CD4-positive, alpha-beta T cell treated with Interleukin-6 for 4 hours (primary cell): ENCODE results near the gene MEGF10.

Source experiments
- DNase-seq: peaks from one replicate; pipeline ENCODE4 v3.0.0-alpha.2; 2020; ENCODE audit warnings: mixed read lengths

Gene MEGF10

GRCh38 chr5:127331890-127332649, 41.5 kb downstream of the MEGF10 start:
- DNase-seq = no peak

DNA sequence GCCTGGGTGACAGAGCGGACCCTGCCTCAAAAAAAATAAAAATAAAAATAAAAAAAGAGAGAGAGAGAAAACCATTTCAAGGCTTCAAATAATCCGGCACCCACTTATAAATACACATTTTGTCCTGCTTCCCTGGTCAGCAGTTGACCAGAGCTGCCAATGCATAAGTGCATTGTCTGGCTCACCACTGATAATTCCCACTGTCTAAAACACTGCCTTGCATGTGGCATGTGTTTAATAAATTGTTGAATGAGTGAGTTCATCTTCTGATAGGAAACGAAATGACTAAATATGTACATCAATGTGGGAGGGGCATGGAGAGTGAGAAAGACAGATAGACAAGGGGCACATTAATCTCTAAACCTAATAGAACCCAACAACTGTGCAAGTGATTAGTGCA, 42.9 kb downstream of the MEGF10 start:
- no peak for DNase-seq

DNA sequence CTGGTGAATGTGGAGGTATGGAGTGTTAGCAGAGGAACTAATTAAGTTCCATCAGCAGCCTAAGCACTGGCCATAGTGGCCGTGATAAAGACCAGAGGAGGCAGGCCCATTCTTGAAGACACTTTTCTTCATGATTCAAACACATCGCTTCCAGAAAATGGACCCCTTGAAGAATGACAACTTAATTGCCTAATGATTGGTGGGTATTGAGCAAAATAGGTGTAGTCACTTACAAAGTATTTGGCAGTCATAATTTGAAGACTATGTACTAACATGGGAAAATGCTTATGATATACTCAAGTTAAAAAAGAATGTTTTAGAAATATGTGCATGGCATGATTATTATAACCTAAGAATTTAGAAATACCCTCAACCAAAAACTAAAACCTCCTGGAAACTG, 44.8 kb downstream of the MEGF10 start:
- no peak for DNase-seq

DNA sequence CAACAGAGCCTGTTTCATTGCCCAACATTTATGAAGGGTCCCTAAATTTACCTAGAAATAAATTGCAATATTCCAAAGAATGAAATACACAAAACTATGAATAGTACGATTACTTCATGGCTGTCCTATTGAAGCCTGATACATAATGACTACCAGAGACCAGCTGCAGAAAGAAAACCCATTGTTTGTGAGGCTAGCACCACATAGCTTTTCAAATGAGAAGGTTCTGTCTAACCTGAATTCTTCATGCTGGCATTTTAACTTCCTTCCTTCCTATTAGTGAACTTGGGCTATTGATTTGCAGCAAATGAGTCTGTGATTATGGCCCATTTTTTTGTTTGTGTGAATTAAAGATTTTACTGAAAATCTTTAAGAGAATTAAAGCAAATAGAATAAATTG, 47.3 kb downstream of the MEGF10 start:
- no peak for DNase-seq

- no peak for DNase-seq
These were observed 47.9 kb downstream of the MEGF10 start for GRCh38 chr5:127338501-127338900.

DNA sequence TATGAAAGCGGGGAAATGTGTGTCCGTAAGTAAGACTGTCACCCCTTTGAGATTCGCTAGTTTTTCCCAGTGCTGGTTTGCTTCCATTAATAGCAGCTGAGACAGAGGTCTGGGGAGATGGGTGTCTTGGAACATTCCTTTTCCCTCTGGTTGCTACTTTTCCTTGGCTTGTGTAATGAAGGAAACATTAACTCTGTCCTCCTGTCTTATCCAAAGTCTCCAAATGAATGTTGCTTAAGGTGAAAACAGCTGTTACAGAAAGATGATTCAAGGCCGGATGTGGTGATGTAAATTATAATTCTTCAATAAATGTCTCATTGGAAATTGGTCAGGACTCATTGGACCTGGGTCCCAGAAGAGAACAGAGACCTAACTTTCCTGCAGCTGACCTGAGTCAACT, 50.0 kb downstream of the MEGF10 start:
- no peak for DNase-seq

DNA sequence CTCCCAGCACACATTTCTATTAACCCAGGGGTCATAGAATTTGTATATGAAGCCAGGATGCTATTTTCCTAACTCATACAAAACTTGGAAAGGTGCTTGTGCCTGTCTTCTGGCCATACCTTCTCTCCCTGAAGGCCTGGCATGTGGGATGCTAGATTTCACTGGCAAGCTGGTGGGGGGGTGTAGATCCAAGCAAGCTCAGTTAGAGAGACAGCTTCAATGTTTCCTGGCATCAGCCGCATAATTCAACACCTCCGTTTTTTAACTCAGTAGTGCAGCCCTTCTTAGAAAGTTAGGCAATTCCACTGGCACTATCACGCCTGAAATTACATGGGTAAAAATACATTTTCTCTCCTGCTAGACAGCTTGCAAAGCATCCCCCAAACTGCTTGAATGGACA, 51.8 kb downstream of the MEGF10 start:
- DNase-seq = no peak

GRCh38 chr5:127343313-127343712, 52.7 kb downstream of the MEGF10 start:
- no peak for DNase-seq

- DNase-seq = no peak
These were observed 53.3 kb downstream of the MEGF10 start for GRCh38 chr5:127343866-127344265.

DNA sequence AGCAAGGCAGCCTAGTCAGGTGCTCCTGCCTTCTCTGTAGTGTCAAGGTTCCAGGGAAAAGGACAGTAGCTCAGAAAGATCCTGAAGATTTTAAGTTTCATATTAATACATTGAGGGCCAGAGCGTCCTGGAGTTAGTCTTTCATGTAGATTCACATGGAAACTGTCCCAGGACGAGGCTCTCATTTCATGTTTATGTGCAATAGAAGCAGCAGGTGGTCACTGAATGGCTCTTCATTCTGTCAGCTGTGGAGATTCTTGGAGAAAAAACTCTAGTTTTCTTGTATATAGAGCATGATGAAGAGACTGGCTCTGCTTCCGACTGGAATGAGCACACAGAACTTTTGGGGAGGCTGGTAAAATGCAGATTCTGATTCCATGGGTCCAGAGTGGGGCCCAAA, 54.3 kb downstream of the MEGF10 start:
- DNase-seq = no peak

- no peak for DNase-seq
These were observed 60.8 kb downstream of the MEGF10 start for GRCh38 chr5:127351418-127351817.

GRCh38 chr5:127352068-127352467, 61.5 kb downstream of the MEGF10 start:
- no peak for DNase-seq

GRCh38 chr5:127353327-127353726, 62.7 kb downstream of the MEGF10 start:
- DNase-seq = no peak

- no peak for DNase-seq
These were observed 63.2 kb downstream of the MEGF10 start for GRCh38 chr5:127353796-127354195.

DNA sequence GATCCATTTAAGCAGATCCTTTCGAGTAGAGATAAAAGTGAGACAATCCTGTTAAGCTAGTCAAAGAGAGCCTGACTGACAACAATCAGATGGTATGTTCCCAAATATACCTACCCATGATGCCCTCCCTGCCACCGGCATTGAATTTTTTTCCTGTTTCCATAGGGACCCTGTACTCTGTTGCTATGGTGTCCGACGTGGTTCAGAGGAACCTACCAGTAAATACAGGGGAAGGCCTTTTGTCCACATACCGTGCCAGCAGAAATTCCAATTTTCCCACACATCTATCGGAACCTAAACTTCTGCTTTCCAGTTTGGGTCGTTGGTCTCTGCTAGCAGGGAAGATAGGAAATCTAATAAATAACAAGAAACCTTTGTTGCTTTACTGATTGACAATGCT, 64.7 kb downstream of the MEGF10 start:
- no peak for DNase-seq

DNA sequence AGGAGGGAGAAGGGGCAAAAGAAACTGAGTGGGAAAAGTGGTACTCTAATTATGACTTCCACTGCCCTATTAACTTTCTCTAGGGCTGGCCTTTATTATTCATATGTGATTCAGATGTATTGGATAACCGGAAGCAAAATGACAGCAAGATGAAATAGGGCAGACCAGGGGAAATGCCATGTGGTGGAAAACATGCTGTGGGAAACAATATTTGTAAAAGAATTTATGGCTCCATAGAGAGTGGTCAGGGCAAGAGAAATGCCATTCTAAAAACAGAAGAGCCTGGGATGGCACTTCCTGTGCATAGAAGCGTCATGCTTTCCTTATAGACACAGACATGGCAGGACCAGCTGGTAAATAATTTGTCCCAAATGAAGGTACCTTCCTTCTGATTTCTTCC, 67.7 kb downstream of the MEGF10 start:
- no peak for DNase-seq

GRCh38 chr5:127358740-127359139, 68.1 kb downstream of the MEGF10 start:
- no peak for DNase-seq

DNA sequence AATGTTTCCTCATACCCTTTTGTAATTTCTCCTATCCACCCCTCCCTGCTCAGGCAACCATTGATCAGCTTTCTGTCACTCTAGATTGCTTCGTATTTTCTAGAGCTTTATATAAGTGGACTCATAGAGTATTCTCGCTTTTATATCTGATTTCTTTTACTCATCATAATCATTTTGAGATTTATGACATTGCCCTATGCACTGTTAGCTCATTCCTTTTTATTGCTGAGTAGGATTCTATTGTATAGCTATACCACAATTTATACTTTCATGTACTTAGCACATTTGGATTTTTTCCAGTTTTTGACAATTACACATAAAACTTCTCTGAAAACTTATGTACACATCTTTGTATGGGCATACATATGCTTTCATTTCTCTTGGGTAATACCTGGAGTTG, 68.9 kb downstream of the MEGF10 start:
- DNase-seq = no peak

- no peak for DNase-seq
These were observed 72.8 kb downstream of the MEGF10 start for GRCh38 chr5:127363403-127363802.

GRCh38 chr5:127367029-127367428, 76.4 kb downstream of the MEGF10 start:
- DNase-seq = no peak

DNA sequence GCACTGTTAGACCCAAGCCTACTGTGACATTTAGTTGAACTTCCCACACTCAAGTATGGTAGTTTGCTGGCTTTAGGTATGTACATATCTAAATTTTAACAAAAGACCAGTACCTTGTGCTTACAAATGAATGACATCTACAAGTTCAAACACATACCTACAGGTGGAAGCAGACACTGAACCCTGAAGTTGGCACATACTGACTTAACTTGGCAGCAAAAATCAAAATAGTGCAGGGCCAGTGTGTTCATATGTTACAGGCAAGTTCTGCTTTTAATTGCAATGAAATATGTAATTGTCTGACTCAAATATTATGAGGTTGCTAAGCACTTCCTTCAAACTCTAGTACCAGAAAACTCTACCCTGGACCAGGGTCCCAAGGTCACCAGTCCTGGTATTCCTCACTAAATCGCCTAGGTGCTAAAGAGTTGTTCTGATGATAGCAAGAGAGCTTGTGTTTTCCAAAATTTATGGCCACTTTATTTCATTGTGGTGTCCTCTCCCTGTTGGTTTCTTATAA, 77.4 kb downstream of the MEGF10 start:
- no peak for DNase-seq

GRCh38 chr5:127369796-127370195, 79.2 kb downstream of the MEGF10 start:
- no peak for DNase-seq

- DNase-seq = no peak
These were observed 80.0 kb downstream of the MEGF10 start for GRCh38 chr5:127370631-127371030.

DNA sequence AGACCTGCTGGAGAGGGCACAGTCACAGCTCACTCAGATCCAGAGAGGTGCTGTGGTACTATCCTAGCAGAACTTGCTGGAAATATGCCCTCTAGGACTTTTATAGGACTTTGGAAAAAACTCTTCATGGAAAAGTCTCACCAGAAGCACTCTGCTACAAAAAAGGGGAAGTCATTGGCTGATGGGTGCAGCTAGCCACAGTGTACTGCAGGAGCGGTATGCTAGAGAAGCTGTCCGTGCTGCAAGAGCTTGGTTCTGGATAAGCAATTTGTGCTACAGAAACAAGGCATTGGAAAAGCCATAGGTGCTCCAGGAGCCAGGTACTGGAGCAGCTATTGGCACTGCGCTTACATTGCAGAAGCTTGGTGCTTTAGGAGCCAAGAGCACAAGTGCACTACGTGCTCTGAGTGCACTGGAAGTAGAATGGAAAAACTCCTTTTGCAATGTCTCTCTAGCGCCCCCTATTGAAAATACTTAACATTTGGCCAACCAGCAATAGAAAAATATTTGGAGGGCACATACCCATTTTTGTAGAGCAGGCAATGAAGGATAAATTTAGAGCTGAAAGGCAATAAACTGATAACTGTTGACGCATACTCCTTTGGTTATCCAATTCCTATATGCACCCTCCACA, 83.4 kb downstream of the MEGF10 start:
- no peak for DNase-seq

DNA sequence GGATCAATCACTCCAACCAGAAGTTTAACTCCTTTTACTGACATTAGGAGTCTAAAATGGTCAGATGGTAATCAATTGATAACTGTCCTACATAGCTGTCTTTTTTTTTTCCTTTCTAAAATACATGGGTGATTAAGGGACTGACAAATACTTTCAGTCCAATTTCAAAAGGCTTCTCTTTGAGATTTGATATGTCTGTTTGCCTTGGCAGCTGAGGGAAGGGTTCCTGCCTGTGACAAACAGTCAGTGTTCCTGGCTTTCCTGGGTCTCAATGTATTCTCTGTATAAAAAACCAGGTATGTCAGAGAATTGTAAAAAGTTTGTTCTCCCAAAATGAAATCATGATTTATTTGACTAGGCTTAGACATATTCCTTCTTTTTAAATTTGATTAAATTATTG, 84.5 kb downstream of the MEGF10 start:
- no peak for DNase-seq
